ENCODE data around the gene ARSA.
A peak's percentile ranks its signal among the peaks of the same experiment; 100 is the strongest.

ARSA gene

GRCh38 chr22:50576070-50576469 lies 51.9 kb downstream of the ARSA start:
- Histone ChIP-seq H3K9me3 (ENCODE audit: control insufficient read depth, insufficient read depth, low read depth, low read length) (no peaks in the 10 kb centered on the region), H3K36me3 (ENCODE audit: control insufficient read depth in 2 of 2, insufficient read depth in 1 of 2, low read length in 2 of 2) (peaks cover 54 to 91% of the 10 kb centered on the region in 2 experiments), H3K4me1 (ENCODE audit: control insufficient read depth, insufficient read depth, low read length) (no peaks in the 10 kb centered on the region), H3K27ac (ENCODE audit: extremely low read depth, low read depth, low read length) (no peak overlapping the region), H3K4me3 (ENCODE audit: low read depth, low read length) (no peak overlapping the region)
- POLR2A ChIA-PET = interaction anchor here (1.5 to 3.3 kb wide), 3 partner anchors 10 to 37 kb away, joined by 4 to 13 read pairs (median 13); partner anchors contain the start of gene SYCE3
- CTCF ChIA-PET = interaction anchor here (0.5 to 3.1 kb wide), 9 partner anchors 12 to 119 kb away, joined by 3 to 35 read pairs (median 4); partner anchors contain the start of genes SCO2 and SYCE3
- TF ChIP-seq PBX3 (CRISPR knock-in tag; IDR thresholded peaks at IDR 0.05) (no peak), ZNF654 (tag by site-specific recombination; IDR thresholded peaks at IDR 0.05; ENCODE audit: low read depth) (peak; percentile 51)
- TF ChIP-seq, protein P1, sequence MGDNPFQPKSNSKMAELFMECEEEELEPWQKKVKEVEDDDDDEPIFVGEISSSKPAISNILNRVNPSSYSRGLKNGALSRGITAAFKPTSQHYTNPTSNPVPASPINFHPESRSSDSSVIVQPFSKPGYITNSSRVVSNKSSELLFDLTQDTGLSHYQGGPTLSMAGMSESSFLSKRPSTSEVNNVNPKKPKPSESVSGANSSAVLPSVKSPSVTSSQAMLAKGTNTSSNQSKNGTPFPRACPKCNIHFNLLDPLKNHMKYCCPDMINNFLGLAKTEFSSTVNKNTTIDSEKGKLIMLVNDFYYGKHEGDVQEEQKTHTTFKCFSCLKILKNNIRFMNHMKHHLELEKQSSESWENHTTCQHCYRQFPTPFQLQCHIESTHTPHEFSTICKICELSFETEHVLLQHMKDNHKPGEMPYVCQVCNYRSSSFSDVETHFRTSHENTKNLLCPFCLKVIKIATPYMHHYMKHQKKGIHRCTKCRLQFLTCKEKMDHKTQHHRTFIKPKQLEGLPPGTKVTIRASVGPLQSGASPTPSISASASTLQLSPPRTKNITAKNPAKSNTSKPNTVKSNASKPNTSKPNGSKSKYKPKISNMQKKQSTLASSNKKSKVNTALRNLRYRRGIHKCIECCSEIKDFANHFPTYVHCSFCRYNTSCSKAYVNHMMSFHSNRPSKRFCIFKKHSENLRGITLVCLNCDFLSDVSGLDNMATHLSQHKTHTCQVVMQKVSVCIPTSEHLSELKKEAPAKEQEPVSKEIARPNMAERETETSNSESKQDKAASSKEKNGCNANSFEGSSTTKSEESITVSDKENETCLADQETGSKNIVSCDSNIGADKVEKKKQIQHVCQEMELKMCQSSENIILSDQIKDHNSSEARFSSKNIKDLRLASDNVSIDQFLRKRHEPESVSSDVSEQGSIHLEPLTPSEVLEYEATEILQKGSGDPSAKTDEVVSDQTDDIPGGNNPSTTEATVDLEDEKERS (tag by site-specific recombination; IDR thresholded peaks at IDR 0.05) = no peak
- TF ChIP-seq, protein P2, sequence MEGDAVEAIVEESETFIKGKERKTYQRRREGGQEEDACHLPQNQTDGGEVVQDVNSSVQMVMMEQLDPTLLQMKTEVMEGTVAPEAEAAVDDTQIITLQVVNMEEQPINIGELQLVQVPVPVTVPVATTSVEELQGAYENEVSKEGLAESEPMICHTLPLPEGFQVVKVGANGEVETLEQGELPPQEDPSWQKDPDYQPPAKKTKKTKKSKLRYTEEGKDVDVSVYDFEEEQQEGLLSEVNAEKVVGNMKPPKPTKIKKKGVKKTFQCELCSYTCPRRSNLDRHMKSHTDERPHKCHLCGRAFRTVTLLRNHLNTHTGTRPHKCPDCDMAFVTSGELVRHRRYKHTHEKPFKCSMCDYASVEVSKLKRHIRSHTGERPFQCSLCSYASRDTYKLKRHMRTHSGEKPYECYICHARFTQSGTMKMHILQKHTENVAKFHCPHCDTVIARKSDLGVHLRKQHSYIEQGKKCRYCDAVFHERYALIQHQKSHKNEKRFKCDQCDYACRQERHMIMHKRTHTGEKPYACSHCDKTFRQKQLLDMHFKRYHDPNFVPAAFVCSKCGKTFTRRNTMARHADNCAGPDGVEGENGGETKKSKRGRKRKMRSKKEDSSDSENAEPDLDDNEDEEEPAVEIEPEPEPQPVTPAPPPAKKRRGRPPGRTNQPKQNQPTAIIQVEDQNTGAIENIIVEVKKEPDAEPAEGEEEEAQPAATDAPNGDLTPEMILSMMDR (tag by site-specific recombination; IDR thresholded peaks at IDR 0.05) = peak; percentile 90

- TF ChIP-seq ZNF292 (tag by site-specific recombination; IDR thresholded peaks at IDR 0.05; ENCODE audit: borderline replicate concordance, low read depth) (no peak), ZNF791 (tag by site-specific recombination; IDR thresholded peaks at IDR 0.05) (no peak), BCL11B (tag by site-specific recombination; IDR thresholded peaks at IDR 0.05; ENCODE audit: low read depth) (no peak), ZNF2 (tag by site-specific recombination; IDR thresholded peaks at IDR 0.05) (no peak), ZNF16 (tag by site-specific recombination; IDR thresholded peaks at IDR 0.05; ENCODE audit: low read depth) (no peak), PRDM6 (tag by site-specific recombination; IDR thresholded peaks at IDR 0.05) (no peak), ZNF501 (tag by site-specific recombination; IDR thresholded peaks at IDR 0.05) (no peak), ZNF175 (tag by site-specific recombination; IDR thresholded peaks at IDR 0.05) (no peak), ZNF433 (tag by site-specific recombination; IDR thresholded peaks at IDR 0.05; ENCODE audit: low read depth) (no peak), ZNF473 (tag by site-specific recombination; IDR thresholded peaks at IDR 0.05) (no peak)
- TF ChIP-seq, protein P3, sequence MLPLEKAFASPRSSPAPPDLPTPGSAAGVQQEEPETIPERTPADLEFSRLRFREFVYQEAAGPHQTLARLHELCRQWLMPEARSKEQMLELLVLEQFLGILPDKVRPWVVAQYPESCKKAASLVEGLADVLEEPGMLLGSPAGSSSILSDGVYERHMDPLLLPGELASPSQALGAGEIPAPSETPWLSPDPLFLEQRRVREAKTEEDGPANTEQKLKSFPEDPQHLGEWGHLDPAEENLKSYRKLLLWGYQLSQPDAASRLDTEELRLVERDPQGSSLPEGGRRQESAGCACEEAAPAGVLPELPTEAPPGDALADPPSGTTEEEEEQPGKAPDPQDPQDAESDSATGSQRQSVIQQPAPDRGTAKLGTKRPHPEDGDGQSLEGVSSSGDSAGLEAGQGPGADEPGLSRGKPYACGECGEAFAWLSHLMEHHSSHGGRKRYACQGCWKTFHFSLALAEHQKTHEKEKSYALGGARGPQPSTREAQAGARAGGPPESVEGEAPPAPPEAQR (tag by site-specific recombination; IDR thresholded peaks at IDR 0.05) = no peak
- CTCF ChIA-PET = interaction anchor here (0.5 to 3.1 kb wide), 10 partner anchors 9 to 116 kb away, joined by 3 to 35 read pairs (median 4); partner anchors contain the start of gene SYCE3
- H3K27ac ChIP-seq (ENCODE audit: extremely low read depth, low read depth, low read length) = no peak overlapping the region
- no peaks in the 10 kb centered on the region for H3K9me3 ChIP-seq (ENCODE audit: control insufficient read depth, insufficient read depth, low read depth, low read length)
- no peaks in the 10 kb centered on the region for H3K4me1 ChIP-seq (ENCODE audit: control insufficient read depth, insufficient read depth, low read length)
- H3K36me3 ChIP-seq (ENCODE audit: control insufficient read depth in 2 of 2, insufficient read depth in 1 of 2, low read length in 2 of 2) = peaks cover 48 to 92% of the 10 kb centered on the region in 2 experiments
- H3K4me3 ChIP-seq (ENCODE audit: low read depth, low read length) = no peak overlapping the region
- POLR2A ChIA-PET = interaction anchor here (1.4 to 3.3 kb wide), 4 partner anchors 9 to 50 kb away, joined by 3 to 13 read pairs (median 8); partner anchors contain the start of genes SCO2 and SYCE3
These were observed 52.5 kb downstream of the ARSA start for GRCh38 chr22:50575426-50575941.
